ENCODE measurements around the gene SLC41A3.

DNA sequence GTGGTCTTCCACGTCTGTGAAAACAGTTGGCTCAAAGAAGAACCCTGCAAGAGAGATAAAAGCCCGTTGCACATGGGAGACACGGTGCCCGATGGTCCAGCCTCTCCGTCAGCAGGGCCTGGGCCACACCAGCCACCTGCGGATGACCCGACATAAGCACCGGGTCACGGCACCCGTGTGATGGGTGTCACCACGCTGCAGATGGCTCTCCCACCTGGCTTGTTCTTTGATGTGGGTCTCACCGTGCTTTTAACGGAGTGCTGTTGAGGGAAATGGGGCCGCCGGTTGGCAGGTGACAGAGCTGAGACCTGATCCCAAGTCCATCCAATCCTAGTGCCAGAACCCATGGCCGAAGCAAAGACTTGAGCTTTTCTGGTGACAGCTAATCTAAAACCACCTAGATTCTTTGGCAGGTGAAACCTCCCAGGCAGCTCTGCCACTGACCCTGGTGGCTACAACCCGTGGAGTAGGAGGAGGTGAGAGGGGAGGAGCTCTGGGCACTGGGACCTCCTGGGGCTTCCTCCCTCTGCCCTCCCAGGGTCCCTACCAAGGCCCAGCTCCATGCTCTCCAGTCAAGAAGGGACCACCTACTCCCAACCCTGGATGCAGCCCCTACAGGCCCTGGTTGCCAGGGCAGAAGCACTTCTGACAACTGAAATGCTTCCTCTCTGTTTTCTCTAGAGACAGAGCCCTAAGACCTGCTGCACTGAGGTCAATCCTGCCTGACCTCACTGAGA, 23.4 kb upstream of the SLC41A3 start:
- TF ChIP-seq, protein P1, sequence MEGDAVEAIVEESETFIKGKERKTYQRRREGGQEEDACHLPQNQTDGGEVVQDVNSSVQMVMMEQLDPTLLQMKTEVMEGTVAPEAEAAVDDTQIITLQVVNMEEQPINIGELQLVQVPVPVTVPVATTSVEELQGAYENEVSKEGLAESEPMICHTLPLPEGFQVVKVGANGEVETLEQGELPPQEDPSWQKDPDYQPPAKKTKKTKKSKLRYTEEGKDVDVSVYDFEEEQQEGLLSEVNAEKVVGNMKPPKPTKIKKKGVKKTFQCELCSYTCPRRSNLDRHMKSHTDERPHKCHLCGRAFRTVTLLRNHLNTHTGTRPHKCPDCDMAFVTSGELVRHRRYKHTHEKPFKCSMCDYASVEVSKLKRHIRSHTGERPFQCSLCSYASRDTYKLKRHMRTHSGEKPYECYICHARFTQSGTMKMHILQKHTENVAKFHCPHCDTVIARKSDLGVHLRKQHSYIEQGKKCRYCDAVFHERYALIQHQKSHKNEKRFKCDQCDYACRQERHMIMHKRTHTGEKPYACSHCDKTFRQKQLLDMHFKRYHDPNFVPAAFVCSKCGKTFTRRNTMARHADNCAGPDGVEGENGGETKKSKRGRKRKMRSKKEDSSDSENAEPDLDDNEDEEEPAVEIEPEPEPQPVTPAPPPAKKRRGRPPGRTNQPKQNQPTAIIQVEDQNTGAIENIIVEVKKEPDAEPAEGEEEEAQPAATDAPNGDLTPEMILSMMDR (IDR thresholded peaks at IDR 0.05; ENCODE audit: low read length) = no peak
- no peak for TF ChIP-seq EZH2phosphoT487 (IDR thresholded peaks at IDR 0.05; ENCODE audit: low read length)
